Hypothalamus (tissue), 51 donors: ENCODE measurements around the gene NAA60.
A peak's percentile ranks its signal among the peaks of the same experiment; 100 is the strongest.

Experiments used
- DNase-seq, 51 donors: peaks; one replicate each; lab custom pipeline; 2025; lab: John Stamatoyannopoulos, UW

Gene NAA60

DNA sequence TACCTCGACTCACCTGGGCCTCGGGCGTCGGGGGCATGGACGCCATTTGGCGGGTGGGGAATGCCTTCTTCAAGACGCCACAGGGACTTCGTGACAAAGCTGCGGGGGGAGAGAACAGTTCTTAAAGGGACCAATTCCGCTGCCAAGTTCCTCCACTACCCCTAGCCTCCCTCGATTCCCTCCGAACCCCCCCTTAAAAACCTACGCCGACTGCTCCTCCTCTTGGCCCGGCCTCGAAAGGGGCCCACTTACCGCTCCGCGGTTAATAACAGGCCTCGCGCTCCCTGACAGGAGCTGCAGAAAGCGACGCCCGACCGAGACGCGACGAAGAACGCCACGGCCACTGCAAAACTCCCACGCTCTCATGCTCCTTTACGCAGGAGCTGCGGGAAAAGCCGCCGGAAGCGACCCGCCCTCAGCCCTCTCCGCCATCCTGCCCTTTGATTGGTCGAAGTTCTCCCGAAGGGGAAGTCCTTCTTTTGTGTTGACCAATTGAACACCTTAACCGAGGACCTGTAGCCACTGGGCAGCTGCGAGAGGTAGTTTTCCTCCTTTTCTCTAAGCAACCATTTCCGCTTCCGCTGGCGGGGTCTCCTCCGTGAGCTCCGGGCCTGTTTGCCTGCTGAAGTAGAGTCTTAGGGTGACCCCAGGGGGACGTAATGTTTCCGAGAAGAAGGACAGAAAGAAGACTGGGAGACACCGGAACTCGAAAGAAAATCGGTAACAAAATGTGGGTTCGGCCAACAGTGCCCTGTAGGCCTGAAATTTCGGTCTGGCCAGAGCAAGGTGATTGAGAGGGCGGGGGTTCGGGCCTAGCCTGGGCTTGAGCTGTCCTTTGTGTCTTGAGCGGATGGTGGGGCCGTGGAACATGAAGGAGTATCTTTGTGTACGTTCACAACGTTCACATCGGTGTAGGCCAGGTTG lies at the start of gene NAA60, which contains the start of gene ZNF597:
Gene NAA60, plus strand, starts transcription at position 573 of the 924 bp plus-strand sequence. CDS start 32,548 bp downstream, outside the sequence.
Gene ZNF597, minus strand, starts transcription at position 397 of the 924 bp plus-strand sequence. Its CDS starts 351 bp downstream, at position 46.
- peak in 48 of 51 donors; percentile 6 to 88 (median 73) for DNase-seq

DNA sequence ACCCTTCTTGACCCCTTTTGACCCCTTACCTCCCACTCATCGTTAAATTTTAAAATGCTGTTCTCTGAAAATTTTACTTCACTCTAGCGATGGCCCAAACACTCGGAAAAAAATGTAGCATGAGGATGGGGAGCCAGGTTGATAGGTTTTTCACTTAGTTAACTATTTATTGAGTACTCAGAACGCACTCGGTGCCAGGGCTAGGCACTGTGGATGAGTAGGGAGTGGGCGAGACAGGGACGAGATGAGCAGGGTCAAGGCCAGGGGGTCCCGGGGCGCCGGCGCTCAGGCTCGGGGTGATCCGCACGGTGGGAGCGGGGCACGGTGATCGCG lies 43.1 kb upstream of the NAA60 start:
- no peak for DNase-seq

DNA sequence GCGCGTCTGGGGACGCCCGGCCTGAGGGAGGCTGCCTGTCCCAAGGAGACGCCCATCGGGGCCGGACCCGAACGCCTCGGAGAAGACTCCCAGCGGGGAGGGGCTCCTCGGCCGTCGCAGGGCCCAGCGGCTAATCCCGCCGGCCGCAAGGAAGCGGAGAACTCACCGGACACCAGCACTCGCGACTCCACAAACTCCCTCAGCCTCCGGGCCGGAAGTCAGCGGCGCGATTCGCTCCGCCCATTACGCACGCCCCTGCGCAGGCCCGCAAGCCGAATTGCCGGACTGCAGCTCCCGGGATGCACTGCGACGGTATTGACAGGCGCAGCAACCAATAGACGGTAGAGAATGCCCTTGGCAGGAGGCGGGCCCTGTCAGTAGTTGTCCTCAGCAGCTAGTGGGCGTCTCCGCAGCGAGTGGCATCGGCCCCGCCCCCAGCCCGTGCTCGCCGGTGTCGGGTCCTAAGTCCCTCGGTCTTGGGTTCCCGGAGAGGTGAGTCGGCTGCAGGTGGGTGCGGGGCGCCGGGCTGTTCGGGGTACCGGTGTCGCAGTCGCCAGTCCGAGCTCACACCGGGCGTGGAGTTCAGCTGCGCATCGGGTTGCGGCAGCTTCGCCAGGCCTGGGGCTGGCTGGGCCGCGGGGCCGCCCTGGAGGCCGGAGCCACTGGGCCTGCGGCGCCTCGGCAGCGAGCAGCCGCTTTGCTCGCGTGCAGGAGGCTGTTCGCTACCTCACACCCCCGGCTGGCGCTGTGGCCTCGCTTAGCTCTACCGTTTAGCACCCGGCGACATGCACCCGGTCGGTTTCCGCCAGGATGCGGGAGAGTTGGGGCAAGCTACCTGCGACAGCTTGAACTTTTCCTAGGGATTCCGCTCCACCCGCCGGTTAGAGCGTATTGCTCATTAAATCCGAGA lies 42.4 kb upstream of the NAA60 start, which contains the start of the genes ZNF174 and ZSCAN32:
Gene ZNF174, plus strand, starts transcription at position 437 of the 910 bp plus-strand sequence. CDS start 790 bp downstream, outside the sequence.
Gene ZSCAN32, minus strand, starts transcription at position 226 of the 910 bp plus-strand sequence. CDS start 3,447 bp downstream, outside the sequence.
- DNase-seq = peak; percentile 87 to 99 (median 98)

DNA sequence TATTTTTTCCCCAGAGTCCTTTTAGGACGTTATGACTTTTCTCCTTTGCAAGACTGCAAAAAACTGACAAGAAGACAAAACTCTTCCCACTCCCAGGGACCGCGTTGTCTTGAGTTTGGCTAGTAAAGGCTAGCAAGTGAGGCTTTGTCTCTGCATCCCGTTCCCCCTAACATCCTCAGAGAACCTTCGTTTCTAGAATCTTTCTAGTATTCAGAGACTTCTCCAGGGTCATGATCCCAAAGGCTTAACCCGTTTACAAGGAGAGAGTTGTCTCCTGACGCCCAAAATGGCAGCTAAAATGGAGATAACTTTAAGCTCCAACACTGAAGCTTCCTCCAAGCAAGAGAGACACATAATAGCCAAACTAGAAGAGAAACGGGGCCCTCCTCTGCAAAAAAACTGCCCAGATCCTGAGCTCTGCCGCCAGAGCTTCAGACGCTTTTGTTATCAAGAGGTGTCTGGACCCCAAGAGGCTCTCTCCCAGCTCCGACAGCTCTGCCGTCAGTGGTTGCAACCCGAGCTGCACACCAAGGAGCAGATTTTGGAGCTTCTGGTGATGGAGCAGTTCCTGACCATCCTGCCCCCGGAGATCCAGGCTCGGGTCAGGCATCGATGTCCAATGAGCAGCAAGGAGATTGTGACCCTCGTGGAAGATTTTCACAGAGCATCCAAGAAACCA lies 41.6 kb upstream of the NAA60 start:
- DNase-seq = peak in 1 of 51 donors; percentile 3

DNA sequence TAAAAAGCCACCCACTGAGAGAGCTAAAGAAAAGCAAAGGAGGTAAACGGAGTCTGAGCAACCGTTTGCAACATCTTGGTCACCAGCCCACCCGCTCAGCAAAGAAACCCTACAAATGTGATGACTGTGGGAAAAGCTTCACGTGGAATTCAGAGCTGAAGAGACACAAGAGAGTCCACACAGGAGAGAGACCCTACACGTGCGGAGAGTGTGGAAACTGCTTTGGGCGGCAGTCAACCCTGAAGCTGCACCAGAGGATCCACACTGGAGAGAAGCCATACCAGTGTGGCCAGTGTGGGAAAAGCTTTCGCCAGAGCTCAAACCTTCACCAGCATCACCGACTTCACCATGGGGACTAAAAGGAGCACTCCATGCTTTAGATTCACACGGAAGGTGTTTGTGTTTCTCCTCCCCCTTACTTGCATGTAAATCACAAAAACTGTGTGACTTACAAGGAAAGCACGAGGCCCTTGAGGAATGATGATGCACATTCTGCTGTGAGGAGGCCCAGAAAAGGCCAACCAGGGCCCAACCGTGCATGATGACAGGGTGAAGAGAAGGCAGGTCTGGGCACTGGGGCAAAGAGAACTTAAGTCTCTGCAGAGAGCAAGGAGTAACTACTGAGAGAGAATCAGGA lies 34.8 kb upstream of the NAA60 start:
- DNase-seq = no peak

DNA sequence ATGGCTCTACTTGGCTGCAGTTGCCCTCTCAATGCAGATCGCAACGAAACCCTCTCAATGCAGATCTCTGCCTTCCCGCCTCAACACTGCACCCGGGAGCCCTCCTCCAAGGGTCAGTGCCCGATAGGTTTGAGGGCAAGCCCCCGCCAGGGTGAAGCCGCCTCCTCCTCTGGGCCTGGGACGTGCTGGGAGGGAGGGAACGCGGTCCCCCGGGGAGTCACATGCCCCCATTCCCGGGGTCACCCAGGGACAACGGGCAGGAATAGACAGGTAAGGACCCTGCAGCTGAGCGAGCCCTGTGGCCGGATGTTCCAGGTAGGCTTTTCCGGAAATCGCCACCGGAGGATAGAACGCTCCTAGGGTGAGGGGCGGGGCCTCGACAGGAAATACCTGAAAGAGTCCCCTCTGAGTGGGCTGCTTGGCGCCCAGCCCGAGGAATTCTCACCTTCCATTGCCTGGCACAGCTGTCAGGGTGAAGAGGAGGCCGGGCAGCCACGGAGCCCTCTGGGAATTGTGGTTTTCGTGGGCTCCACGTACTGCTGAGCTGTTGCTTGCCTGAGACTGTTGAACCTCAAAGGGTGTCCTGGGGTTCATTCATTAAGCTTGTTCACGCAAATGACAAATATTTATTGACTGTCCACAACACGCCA lies 29.6 kb upstream of the NAA60 start:
- peak in 3 of 51 donors; percentile 1 to 5 (median 3) for DNase-seq

DNA sequence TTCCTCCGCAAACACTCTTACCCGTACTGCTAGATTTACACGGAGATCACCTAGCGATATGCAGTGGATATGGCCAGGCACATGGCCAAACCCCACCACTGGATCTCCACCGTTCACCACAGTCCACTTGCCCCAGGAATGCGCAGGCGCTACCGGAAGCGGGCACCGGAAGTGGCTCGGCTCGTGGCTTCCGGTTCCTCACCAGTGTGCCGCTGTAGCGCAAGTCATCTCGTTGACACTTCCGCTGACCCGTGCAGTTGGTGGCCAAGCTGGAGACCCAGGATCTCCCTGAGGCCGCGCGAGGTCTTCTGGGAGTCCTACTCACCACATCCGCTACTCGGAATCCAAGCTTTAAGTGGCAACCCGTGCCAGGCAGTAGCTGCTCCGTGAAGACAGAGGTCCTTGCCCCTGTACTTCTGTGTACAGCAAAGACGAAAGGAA lies 11.7 kb upstream of the NAA60 start:
- peak in 30 of 51 donors; percentile 2 to 58 (median 27) for DNase-seq

DNA sequence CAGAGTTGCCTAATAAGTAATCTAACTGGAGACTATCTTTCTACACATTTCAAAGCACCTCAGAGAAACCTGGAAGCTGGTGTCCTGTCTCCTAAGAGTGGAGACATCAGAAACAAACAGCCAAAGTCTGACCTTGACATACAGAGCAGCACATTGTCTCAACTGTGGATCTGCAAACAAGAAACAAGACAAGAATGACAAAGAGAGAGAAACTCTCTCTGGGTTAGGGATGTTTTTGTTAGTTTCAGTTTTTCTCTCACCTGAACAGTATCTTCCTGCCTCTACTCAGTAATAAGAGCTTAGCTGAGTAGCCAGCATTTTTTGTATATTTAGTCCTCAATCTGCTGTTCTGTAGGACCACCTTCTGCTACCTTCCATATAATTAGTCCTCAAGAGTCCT lies 9.1 kb upstream of the NAA60 start:
- no peak for DNase-seq

DNA sequence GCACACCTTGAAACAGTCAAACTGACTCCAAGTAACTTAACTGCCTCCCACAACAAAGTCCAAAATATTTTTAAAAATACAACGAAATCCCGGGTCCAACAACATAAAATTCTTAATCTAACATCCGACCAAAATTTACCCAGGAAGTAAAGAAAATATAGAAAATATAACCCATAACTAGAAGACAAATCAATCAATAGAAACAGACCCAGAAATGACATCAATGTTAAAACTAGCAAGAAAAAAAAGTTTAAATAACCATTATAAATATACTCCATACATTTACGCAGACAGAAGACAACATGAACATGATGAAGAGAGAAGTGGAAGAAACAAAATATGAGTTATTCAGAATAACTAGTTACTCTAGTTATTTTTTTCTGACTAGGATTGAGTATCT lies 3.8 kb upstream of the NAA60 start:
- DNase-seq = no peak

DNA sequence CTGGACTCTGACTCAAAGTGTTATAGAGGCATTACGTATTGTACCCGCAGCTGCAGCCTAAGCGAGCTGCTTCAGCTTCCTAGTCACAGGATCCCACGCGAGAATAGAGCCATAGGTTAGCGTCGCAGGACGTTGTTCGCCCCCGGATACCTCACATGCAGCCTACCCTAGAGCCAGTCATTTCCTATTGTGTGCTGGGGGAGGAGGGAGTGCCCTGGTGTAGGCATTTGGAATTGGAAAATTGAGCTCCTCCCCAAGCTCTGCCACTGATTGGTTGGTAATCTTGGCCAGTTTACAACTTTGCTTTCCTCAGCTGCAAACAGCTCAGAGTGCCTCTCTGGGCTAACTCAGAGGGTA lies 530 bp downstream of the NAA60 start:
- DNase-seq = peak in 1 of 51 donors; percentile 34

DNA sequence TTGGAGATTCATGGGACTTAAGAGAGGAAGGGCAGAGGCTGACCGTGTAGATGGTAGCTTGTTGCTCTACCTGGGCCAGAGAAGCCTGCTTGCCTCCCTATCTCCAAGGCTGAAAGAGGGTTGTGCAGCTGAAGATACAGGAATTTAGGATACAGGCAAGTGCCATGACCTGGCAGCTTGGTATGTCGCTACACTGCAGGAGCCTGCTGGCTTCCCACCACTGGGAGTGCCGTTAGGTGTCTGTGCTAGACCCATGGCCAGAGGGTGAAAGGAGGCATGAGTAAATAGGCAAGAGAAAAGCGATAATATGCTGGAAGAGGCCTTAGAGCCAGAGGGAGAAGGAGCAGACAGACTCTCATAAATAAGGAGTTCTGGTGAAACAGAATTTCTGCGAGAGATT lies 10.6 kb downstream of the NAA60 start:
- no peak for DNase-seq

DNA sequence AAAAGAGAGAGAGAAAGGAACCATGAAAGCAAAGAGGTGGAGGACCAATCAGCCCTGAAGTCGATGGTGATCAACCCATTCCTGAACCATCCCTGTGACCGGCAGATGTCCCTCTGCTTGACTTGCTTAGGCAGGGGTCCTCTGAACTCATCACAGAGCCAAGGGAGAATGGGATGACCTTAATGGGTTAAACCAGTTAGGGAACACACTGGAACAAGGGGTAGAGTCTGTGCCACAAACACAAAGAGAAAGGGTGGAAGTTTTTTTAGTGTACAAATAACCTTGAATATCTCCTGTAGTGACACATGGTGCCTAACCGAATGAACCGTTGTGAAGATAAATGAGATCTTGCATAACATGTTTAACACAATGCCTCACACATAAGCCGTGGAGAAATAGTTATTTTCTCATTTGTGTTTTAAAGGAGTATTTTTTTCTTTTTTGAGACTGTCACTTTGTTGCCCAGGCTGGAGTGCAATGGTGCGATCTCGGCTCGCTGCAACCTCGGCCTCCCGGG lies 11.2 kb downstream of the NAA60 start:
- no peak for DNase-seq

DNA sequence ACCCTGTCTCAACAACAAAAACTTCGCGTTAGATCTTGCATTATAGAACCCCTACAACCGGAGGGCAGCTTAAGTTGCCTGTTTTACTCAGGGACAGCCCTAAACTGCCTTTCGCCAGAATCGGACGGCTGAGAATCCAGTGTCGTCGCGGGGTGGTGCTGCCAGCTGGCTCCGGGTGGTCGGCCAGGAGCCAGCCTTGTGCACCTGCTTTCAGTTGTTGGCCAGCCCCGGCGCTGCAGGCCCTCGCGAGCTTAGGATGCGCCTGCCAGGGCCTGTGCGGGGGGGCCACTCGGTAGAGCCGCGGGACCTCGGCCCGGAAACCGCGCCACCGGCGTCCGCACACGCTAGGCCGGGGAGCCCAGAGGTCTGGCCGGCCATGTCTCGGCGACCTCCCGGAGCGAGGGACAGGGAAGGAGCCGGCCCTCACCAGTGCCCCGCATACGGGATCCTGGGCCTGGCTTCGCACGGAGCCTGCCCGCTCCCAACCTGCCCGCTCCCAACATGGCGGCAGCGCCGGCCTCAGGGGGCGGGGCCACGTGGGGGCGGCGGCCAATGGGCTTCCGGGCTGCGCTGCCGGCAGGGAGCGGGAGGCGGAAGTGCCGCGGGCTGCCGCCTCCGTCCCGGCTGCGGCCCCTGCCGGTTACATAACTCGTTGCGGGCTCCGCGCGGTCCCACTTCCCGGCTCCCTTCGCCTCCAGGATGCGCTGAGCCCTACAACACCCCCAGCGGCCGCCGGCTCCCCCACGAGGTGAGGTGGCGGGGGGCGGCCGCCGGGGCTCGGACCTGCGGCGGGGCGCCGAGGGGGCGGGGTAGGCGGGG lies 14.2 kb downstream of the NAA60 start:
- DNase-seq = peak; percentile 56 to 98 (median 89)

DNA sequence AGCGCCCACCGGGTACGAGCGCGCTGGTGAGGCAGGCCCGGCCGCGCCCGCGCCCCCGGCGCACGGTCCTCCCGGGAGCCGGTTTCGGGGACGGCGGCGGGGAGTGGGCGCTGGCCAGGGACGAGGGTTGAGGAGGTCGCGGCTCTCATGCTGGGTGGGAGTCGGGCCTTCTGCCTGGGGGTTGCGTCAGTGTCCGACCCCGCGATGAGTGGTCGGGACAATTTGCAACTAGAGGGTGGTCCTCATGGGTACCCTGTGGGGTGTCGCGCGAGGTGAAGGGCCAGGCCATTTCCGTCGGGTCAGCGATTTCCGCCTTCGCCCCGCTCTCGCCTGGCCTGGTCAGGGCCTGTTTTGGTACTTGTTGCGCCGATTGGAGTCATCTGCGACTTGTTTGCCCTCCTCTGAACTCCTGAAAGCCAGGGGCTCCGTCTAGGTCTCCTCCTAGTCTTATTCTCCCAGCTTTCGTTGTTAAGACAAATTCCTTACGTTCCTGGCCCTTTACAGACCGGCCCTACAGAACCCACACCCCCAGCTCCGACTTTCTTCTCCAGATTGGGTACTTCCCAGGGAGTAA lies 14.9 kb downstream of the NAA60 start:
- peak in 10 of 51 donors; percentile 23 to 60 (median 46) for DNase-seq

DNA sequence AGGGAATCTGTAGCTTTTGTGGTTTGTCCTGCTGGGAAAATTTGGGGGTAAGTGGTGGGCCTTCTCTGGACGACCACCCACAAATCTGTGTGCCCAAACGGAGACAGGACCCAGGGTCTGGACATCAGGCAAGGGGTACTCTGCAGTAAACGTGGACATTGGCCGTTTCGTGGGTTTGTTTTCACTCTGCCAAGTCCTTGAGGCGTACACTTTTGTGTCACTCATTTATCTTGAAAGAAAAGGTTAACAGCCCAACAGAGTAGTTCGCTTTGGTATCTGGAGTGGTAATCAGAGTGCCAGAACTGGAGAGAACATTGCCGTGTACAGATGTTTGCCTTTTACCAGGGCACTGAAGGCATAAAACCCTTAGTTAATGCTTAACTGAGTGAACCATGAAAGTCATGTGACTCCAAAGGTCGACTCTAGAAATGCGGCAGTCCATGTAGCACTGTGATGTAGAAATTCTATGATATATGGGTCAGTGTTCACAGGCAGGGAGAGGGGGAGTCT lies 15.4 kb downstream of the NAA60 start:
- DNase-seq = peak in 2 of 51 donors; percentile 22 to 52

DNA sequence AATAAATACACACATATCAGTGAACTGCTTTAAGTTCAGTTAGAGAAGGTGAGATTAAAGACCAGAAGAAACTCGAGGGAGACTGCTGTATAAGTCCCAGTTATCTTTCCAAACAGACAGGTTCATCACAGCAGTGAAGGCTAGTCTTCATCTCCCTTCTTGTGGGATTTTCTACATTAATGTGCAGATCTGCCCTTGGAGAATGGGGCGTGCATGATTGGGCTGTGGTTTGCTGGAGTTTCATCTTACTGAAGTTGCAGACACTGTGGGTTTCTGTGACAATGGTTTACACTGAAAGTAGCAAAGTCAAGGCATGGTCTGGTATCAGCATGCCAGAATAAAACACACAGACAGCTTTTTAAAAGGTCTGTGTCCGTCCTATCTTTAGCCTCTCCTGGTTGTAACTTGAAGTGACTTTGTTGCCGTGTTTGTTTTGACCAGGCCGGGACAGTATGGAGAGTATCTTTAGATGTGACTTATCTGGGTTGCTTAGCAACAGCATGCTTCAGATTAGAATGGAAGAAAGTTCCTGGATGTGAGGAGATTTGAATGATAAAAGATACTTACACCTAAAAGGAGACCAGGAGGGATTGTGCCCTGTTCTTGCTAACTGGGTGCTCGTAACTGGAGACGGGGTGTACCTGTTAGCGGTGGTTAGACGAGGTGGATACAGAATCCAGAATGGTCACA lies 16.1 kb downstream of the NAA60 start:
- DNase-seq = no peak

DNA sequence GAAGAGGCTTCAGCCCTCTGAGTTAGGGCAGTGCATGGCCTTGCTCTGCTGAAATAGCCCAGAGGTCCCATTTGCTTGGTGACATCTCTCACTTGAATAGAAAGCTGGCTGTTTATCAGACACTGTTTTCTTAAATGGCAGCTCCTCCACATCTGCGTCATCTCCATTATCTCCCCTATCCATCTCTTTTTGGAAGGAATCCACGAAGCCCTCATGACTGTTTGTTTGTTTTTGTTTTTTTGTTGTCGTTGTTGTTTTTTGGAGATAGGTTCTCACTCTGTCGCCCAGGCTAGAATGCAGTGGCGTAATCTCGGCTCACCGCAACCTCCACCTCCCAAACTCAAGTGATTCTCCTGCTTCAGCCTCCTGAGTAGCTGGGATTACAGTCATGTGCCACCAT lies 16.6 kb downstream of the NAA60 start:
- no peak for DNase-seq
